HG03095 (cell line): ENCODE results near the gene NXPH4.

Source experiments
- ATAC-seq: cut with Tn5 transposase; IDR thresholded peaks from one replicate; pipeline ENCODE4 v1.9.1; 2021; ENCODE audit warnings: moderate library complexity; ENCODE audit not compliant: unreplicated experiment

NXPH4 gene

GRCh38 chr12:57268264-57268663 lies 51.7 kb downstream of the NXPH4 start:
- ATAC-seq, result no peak

DNA sequence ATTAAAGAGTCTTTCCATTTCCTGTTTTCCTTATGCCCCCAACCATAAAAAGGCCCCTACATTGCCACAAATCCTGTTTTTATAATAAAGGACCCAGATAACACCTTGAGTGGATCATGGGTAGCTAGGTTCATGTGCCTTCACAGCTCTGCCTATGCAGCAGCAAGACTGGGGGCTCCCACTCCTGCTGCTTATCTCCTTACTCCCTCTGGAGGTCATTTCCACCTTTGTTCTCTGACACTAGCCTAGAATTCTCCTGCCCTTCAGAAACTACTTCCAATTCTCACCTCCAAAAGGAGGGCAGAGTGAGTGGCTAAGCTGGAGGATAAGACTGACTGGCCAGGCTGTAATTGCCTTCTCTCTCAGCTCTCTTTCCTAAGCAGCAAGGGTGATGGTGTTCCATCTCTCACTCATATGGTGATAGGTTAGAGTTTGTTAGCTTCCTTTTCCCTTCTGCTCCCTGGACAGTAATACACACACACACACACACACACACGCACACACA lies 54.4 kb downstream of the NXPH4 start:
- no peak for ATAC-seq

DNA sequence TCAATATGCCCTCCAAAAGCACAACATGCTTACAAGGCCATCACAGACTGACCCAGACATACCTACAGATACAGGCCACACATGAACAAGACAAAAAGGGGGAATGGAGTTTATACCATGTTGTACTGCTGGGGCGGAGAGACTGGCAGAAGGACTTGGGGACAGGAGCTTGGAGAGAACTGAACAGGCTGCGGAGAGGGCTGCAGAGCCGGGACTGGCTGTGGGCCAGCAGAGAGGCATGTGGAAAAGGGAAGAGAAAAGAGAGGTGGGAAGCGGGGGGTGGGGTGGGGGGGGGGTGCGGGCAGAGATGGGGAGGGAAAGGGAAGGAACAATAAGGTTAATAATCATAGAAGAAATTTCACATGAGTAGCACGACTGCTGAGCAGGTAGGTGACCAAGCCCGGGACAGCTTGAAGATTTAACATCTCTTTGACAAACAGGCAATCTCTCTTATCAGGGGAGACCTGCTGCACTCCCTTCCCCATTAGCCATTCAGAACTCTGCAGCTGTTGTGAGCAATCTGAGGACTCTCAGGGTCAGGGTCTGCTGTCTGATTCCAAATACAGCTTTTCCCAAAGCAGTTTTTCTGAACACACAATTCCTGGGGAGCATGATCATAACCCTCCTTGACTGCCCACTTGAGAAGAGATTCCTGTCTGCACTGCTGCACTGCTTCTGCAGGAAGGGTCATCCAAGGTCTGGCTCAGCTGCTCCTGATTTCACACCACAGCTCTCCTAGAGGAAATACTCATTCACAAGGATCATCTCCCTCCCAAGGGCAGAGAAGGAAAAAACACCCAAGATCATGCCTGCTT lies 56.0 kb downstream of the NXPH4 start:
- no peak for ATAC-seq

- no peak for ATAC-seq
These were observed 56.9 kb downstream of the NXPH4 start for GRCh38 chr12:57273516-57273915.
